ENCODE results near the gene MBNL2. TPM values are rescaled to one million over a fixed set of nuclear protein-coding genes. Genes with fewer than 3 reads are reported as not detected.
A peak's percentile ranks its signal among the peaks of the same experiment; 100 is the strongest.

MBNL2 gene, protein sequence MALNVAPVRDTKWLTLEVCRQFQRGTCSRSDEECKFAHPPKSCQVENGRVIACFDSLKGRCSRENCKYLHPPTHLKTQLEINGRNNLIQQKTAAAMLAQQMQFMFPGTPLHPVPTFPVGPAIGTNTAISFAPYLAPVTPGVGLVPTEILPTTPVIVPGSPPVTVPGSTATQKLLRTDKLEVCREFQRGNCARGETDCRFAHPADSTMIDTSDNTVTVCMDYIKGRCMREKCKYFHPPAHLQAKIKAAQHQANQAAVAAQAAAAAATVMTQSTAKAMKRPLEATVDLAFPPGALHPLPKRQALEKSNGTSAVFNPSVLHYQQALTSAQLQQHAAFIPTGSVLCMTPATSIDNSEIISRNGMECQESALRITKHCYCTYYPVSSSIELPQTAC
- 37.2 TPM for total RNA-seq
- polyA plus RNA-seq = 10 to 100 TPM; 15.6 to 18.5 (median 16.7) TPM

DNA sequence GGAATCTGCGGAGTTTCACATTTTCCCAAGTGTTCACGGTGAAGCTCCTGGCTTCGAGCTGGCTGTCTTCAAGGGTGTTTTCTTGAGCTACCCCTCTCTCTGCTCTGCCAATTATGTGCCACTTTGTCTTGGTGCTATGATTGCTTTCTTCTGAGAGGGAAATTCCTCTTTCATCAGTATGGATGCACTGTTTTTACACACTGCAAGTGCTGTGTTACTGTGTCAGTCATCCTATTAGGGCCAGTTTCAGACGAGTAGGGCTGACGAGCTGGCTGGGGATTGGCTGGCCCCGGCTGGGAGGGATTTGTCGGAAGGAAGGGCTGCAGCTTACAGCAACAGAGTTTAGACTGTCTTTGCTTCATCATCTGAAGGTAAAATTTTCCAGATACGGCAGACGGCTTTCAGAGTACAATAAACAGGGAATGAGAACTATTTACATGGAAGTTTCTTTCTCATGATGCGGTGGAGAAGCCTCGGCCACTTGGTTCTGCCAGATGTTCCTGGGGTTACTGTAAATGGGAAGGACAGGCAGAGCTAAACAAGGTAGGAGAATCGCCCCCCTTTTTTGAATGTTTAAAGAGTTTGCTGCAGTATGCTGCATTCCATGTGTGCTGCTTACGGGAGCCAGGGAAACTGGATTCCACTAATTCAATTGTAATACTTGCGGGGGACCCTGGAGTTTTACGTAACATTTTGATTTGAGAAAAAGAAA lies at the start of gene MBNL2:
MBNL2 (plus strand) TSS at position 345 of the 712 bp plus-strand sequence. CDS start 53,903 bp downstream, outside the sequence.
- Histone ChIP-seq H3K27ac (ENCODE audit: insufficient read depth, low read length, poor library complexity, severe bottlenecking) (peak within 1 kb of the TSS; percentile 83), H3K36me3 (ENCODE audit: control insufficient read depth, insufficient read depth, low read length) (no peaks in the 10 kb centered on the region), H3K9me3 (ENCODE audit: control insufficient read depth in 2 of 2, low read length in 2 of 2) (no peaks in the 10 kb centered on the region), H3K4me3 (ENCODE audit: low read depth, low read length) (peak within 1 kb of the TSS; percentile 96), H3K4me1 (ENCODE audit: control insufficient read depth, insufficient read depth, low read length, poor library complexity, severe bottlenecking) (peaks cover 45% of the 10 kb centered on the region), H3K27me3 (ENCODE audit: control insufficient read depth, insufficient read depth, low read length) (no peaks in the 10 kb centered on the region)
- DNase-seq (peak; percentile 80 to 91 (median 85)), ATAC-seq (ENCODE audit: low read depth in 2 of 2) (peak; percentile 98 to 99)
- H3K4me1 Mint-ChIP-seq = peaks cover 21 to 42% (median 29%) of the 10 kb centered on the region in 4 donors
- H3K4me3 Mint-ChIP-seq = peak within 1 kb of the TSS; percentile 89 to 96 (median 94)
- no peaks in the 10 kb centered on the region for H3K9me3 Mint-ChIP-seq
- H3K27me3 Mint-ChIP-seq = no peaks in the 10 kb centered on the region
- peak within 1 kb of the TSS; percentile 90 to 98 (median 97) for H3K27ac Mint-ChIP-seq
- H3K36me3 Mint-ChIP-seq = no peaks in the 10 kb centered on the region

DNA sequence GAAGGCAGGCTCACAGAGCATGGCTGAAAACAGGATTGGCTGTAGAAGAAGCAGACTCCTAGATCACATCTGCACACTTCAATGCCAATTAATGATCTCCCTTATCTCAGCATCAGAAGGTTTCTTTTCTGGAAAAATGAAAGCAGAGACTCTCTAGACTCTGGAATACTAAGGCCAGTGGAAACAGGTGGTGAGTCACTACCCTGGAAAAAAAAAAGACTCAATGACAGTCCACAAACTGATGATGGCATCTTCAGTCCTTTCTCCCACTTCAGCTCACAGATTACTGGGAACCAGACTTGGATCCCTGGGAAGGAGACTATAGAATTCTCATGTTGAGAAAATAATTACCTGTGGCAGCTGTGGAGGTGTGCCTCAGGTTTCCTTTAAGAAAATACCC lies 47.5 kb upstream of the MBNL2 start:
- Histone ChIP-seq H3K4me3 (ENCODE audit: low read depth, low read length) (no peak overlapping the region), H3K27ac (ENCODE audit: insufficient read depth, low read length, poor library complexity, severe bottlenecking) (no peak overlapping the region), H3K4me1 (ENCODE audit: control insufficient read depth, insufficient read depth, low read length, poor library complexity, severe bottlenecking) (no peaks in the 10 kb centered on the region), H3K9me3 (ENCODE audit: control insufficient read depth in 2 of 2, low read length in 2 of 2) (no peaks in the 10 kb centered on the region), H3K36me3 (ENCODE audit: control insufficient read depth, insufficient read depth, low read length) (no peaks in the 10 kb centered on the region), H3K27me3 (ENCODE audit: control insufficient read depth, insufficient read depth, low read length) (peaks cover 6% of the 10 kb centered on the region)
- Mint-ChIP-seq H3K4me1 (no peaks in the 10 kb centered on the region), H3K27me3 (peaks cover 30% of the 10 kb centered on the region), H3K27ac (no peak overlapping the region), H3K4me3 (no peak overlapping the region), H3K36me3 (no peaks in the 10 kb centered on the region), H3K9me3 (peaks cover 0 to 4% (median 0%) of the 10 kb centered on the region in 7 donors)
- no peak for ATAC-seq (ENCODE audit: low read depth in 2 of 2)
- no peak for DNase-seq

DNA sequence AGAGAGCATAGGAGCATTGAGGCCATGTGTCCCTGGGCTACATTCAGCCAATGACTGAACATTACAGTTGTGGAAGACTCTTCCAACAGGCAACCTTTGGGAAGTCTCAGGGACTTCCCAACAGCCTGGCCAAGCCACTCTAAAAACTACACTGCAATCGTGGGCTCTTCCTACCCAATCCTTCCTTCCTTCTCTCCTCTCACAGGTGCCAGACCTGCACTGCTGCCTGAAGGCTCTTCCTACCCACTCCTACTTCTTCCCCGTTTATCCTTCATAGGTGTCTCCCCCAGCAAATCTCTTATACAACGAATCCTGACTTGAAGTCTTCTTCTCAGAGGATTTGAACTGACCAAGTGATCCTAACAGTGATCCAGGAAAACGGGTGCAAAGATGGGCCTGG lies 47.1 kb upstream of the MBNL2 start:
- no peak for ATAC-seq (ENCODE audit: low read depth in 2 of 2)
- no peak for DNase-seq
- H3K36me3 Mint-ChIP-seq = no peaks in the 10 kb centered on the region
- no peak overlapping the region for H3K27ac ChIP-seq (ENCODE audit: insufficient read depth, low read length, poor library complexity, severe bottlenecking)
- H3K4me3 ChIP-seq (ENCODE audit: low read depth, low read length) = no peak overlapping the region
- no peaks in the 10 kb centered on the region for H3K36me3 ChIP-seq (ENCODE audit: control insufficient read depth, insufficient read depth, low read length)
- H3K27me3 ChIP-seq (ENCODE audit: control insufficient read depth, insufficient read depth, low read length) = peaks cover 4% of the 10 kb centered on the region
- no peaks in the 10 kb centered on the region for H3K9me3 ChIP-seq (ENCODE audit: control insufficient read depth in 2 of 2, low read length in 2 of 2)
- peaks cover 28% of the 10 kb centered on the region for H3K27me3 Mint-ChIP-seq
- H3K4me1 ChIP-seq (ENCODE audit: control insufficient read depth, insufficient read depth, low read length, poor library complexity, severe bottlenecking) = no peaks in the 10 kb centered on the region
- no peaks in the 10 kb centered on the region for H3K4me1 Mint-ChIP-seq
- H3K9me3 Mint-ChIP-seq = peaks cover 0 to 4% (median 0%) of the 10 kb centered on the region in 7 donors
- peak overlapping the region in 1 of 3 donors; percentile 21 for H3K27ac Mint-ChIP-seq
- no peak overlapping the region for H3K4me3 Mint-ChIP-seq

DNA sequence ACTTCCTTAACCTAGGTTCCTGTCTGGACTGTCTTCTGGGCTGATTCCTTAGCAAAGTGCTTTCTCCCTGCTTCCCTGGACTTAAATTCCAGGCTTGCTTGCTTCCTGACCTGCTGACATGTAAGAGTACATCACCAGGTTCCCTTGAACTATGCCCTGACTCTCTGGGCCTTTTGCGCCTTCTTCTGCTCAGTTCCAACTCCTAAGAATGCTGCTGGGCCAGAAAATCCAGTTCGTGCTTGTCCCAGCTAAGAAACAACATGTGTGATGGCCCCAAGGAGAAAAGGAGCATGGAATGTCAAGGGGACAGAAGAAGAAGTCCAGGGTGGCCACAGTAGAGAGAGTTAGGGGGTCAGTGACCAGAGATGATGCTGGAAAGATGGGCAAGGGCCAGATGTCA lies 42.6 kb upstream of the MBNL2 start:
- Mint-ChIP-seq H3K36me3 (no peaks in the 10 kb centered on the region), H3K4me1 (no peaks in the 10 kb centered on the region), H3K9me3 (peaks cover 0 to 4% (median 0%) of the 10 kb centered on the region in 7 donors), H3K4me3 (no peak overlapping the region), H3K27me3 (peaks cover 44% of the 10 kb centered on the region), H3K27ac (no peak overlapping the region)
- Histone ChIP-seq H3K4me3 (ENCODE audit: low read depth, low read length) (no peak overlapping the region), H3K27me3 (ENCODE audit: control insufficient read depth, insufficient read depth, low read length) (peaks cover 8% of the 10 kb centered on the region), H3K4me1 (ENCODE audit: control insufficient read depth, insufficient read depth, low read length, poor library complexity, severe bottlenecking) (no peaks in the 10 kb centered on the region), H3K9me3 (ENCODE audit: control insufficient read depth in 2 of 2, low read length in 2 of 2) (no peaks in the 10 kb centered on the region), H3K36me3 (ENCODE audit: control insufficient read depth, insufficient read depth, low read length) (no peaks in the 10 kb centered on the region), H3K27ac (ENCODE audit: insufficient read depth, low read length, poor library complexity, severe bottlenecking) (no peak overlapping the region)
- no peak for ATAC-seq (ENCODE audit: low read depth in 2 of 2)
- no peak for DNase-seq

DNA sequence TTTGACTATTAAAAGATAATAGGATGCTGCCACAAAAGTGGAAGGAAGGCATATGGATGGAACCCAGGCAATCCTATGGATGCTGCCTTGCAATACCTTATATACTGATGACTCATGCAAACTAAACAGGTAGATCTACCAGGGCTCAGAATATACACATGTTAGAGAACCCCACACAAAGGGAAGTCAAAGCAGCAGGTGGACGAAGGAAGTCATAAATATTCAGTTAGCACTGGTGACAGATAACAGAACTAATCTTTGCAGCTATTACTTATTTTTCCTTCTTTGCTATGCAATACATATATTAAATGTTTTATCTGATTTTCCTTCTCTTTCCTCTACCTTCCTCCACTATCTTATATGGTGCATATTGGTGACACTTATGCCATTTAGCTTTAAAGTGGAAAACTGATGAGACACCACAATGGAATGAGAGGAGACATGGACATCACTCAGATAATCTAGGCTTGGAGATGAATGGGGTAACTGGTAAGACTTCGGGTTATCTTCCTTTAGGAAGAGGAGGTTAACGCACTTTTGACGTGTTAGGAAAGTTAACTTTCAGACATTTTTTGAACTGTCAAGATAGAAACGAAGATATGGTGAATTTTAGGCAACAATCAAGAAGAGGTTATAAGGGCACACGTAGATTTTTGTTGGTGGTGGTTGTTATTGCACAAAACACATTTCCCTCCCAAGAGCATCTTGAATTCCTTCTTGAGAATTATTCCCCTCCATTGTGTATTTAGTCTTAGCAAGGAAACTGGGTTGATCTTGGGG lies 39.8 kb upstream of the MBNL2 start:
- H3K36me3 ChIP-seq (ENCODE audit: control insufficient read depth, insufficient read depth, low read length) = no peaks in the 10 kb centered on the region
- Mint-ChIP-seq H3K27me3 (peaks cover 46% of the 10 kb centered on the region), H3K27ac (no peak overlapping the region)

DNA sequence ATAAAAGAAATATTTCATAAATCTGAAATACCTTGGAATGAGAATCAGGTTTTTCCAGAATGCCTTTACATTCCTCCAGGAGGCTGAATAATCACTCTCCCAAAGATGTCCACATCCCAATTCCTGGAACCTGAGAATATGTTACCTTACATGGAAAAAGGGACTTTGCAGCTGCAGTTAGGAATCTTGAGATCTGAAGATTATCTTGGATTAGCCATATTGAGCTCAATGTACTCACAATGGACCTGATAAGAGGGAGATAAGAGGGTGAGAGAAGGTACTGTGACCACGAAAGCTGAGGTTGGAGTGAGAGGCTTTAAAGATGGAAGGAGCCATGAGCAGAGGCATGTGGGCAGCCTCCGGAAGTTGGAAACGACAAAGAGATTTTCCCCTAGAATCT lies 36.8 kb upstream of the MBNL2 start:
- no peak for ATAC-seq (ENCODE audit: low read depth in 2 of 2)
- no peaks in the 10 kb centered on the region for H3K4me1 ChIP-seq (ENCODE audit: control insufficient read depth, insufficient read depth, low read length, poor library complexity, severe bottlenecking)
- H3K9me3 Mint-ChIP-seq = peaks cover 0 to 3% (median 0%) of the 10 kb centered on the region in 7 donors

More for the DNA sequence above, 39.8 kb upstream of the MBNL2 start:
- H3K4me3 ChIP-seq (ENCODE audit: low read depth, low read length) = no peak overlapping the region
- no peaks in the 10 kb centered on the region for H3K4me1 ChIP-seq (ENCODE audit: control insufficient read depth, insufficient read depth, low read length, poor library complexity, severe bottlenecking)
- no peak overlapping the region for H3K27ac ChIP-seq (ENCODE audit: insufficient read depth, low read length, poor library complexity, severe bottlenecking)
- no peak for DNase-seq
- H3K27me3 ChIP-seq (ENCODE audit: control insufficient read depth, insufficient read depth, low read length) = peaks cover 11% of the 10 kb centered on the region
- Mint-ChIP-seq H3K4me3 (no peak overlapping the region), H3K36me3 (no peaks in the 10 kb centered on the region), H3K9me3 (peaks cover 0 to 4% (median 0%) of the 10 kb centered on the region in 7 donors), H3K4me1 (no peaks in the 10 kb centered on the region)
- H3K9me3 ChIP-seq (ENCODE audit: control insufficient read depth in 2 of 2, low read length in 2 of 2) = no peaks in the 10 kb centered on the region
- no peak for ATAC-seq (ENCODE audit: low read depth in 2 of 2)

DNA sequence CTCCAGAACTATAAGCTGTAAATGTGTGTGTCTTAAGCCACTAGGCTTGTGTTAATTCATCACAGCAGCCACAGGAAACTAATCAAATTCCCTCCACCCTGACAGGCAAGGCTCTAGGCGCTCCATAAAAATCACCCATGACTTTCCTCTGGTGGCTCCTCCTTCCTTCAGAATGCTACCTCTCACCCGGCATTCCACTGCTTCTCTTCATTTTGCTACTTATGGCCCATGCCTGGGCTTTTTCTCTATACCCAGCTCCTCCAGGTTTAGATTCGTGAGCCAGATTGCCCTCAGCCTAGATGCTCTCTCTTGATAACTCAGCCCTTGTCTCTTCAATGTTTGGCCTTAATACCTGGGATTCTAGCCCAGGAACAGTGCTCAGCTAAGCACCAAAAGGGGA lies 36.4 kb upstream of the MBNL2 start:
- H3K4me1 Mint-ChIP-seq = peaks cover 0 to 7% (median 5%) of the 10 kb centered on the region in 4 donors
- H3K9me3 Mint-ChIP-seq = peaks cover 0 to 3% (median 0%) of the 10 kb centered on the region in 7 donors
- Histone ChIP-seq H3K27ac (ENCODE audit: insufficient read depth, low read length, poor library complexity, severe bottlenecking) (no peak overlapping the region), H3K4me1 (ENCODE audit: control insufficient read depth, insufficient read depth, low read length, poor library complexity, severe bottlenecking) (no peaks in the 10 kb centered on the region), H3K9me3 (ENCODE audit: control insufficient read depth in 2 of 2, low read length in 2 of 2) (no peaks in the 10 kb centered on the region), H3K4me3 (ENCODE audit: low read depth, low read length) (no peak overlapping the region), H3K36me3 (ENCODE audit: control insufficient read depth, insufficient read depth, low read length) (no peaks in the 10 kb centered on the region), H3K27me3 (ENCODE audit: control insufficient read depth, insufficient read depth, low read length) (peaks cover 11% of the 10 kb centered on the region)
- no peak for DNase-seq
- H3K4me3 Mint-ChIP-seq = no peak overlapping the region
- H3K27me3 Mint-ChIP-seq = peaks cover 37% of the 10 kb centered on the region
- H3K36me3 Mint-ChIP-seq = no peaks in the 10 kb centered on the region
- ATAC-seq (ENCODE audit: low read depth in 2 of 2) = no peak
- no peak overlapping the region for H3K27ac Mint-ChIP-seq

More for the DNA sequence above, 36.8 kb upstream of the MBNL2 start:
- H3K27ac ChIP-seq (ENCODE audit: insufficient read depth, low read length, poor library complexity, severe bottlenecking) = no peak overlapping the region
- H3K4me3 ChIP-seq (ENCODE audit: low read depth, low read length) = no peak overlapping the region
- no peak for DNase-seq
- Mint-ChIP-seq H3K27ac (no peak overlapping the region), H3K4me3 (no peak overlapping the region), H3K27me3 (peaks cover 37% of the 10 kb centered on the region), H3K4me1 (peaks cover 0 to 7% (median 5%) of the 10 kb centered on the region in 4 donors), H3K36me3 (no peaks in the 10 kb centered on the region)
- H3K9me3 ChIP-seq (ENCODE audit: control insufficient read depth in 2 of 2, low read length in 2 of 2) = no peaks in the 10 kb centered on the region
- peaks cover 11% of the 10 kb centered on the region for H3K27me3 ChIP-seq (ENCODE audit: control insufficient read depth, insufficient read depth, low read length)
- no peaks in the 10 kb centered on the region for H3K36me3 ChIP-seq (ENCODE audit: control insufficient read depth, insufficient read depth, low read length)
